Stimulated activated CD4-positive, alpha-beta T cell treated with anti-CD3 and anti-CD28 coated beads, TNF-alpha, amount 100 ng/mL, for 24 hours (primary cell): ENCODE measurements around the gene CHCHD10.

Source experiments
- DNase-seq, 3 experiments: peaks; one replicate each; pipeline ENCODE4 v3.0.0-alpha.2; 2020; ENCODE audit warnings: low read depth in 3 of 3

The CHCHD10 gene

GRCh38 chr22:23772649-23773473 lies 5.1 kb upstream of the CHCHD10 start, which contains the start of gene MMP11:
Gene MMP11 (plus strand): TSS chr22:23772849. CDS start chr22:23772871, 22 bp downstream.
- peak in 2 of 3 experiments; percentile 27 to 57 for DNase-seq

GRCh38 chr22:23772315-23772648 lies 4.5 kb upstream of the CHCHD10 start:
- no peak for DNase-seq

- DNase-seq = no peak
These were observed 1.7 kb upstream of the CHCHD10 start for GRCh38 chr22:23769321-23769965.

GRCh38 chr22:23767303-23767672 lies 484 bp downstream of the CHCHD10 start:
- no peak for DNase-seq

GRCh38 chr22:23764899-23765881 lies 2.6 kb downstream of the CHCHD10 start:
- no peak for DNase-seq

- DNase-seq = no peak
These were observed 3.8 kb downstream of the CHCHD10 start for GRCh38 chr22:23763954-23764353.

GRCh38 chr22:23763579-23763945 lies 4.2 kb downstream of the CHCHD10 start:
- peak; percentile 27 to 61 (median 34) for DNase-seq

GRCh38 chr22:23762842-23763578 lies 4.8 kb downstream of the CHCHD10 start, which contains the start of gene C22orf15:
Gene C22orf15 (plus strand): TSS chr22:23762990. CDS start chr22:23763307, 317 bp downstream.
- no peak for DNase-seq

- DNase-seq = no peak
These were observed 7.7 kb downstream of the CHCHD10 start for GRCh38 chr22:23760056-23760455.

GRCh38 chr22:23759566-23759965 lies 8.2 kb downstream of the CHCHD10 start:
- no peak for DNase-seq

GRCh38 chr22:23756891-23757290 lies 10.9 kb downstream of the CHCHD10 start:
- no peak for DNase-seq

GRCh38 chr22:23755711-23756110 lies 12.1 kb downstream of the CHCHD10 start:
- no peak for DNase-seq

- DNase-seq = no peak
These were observed 12.7 kb downstream of the CHCHD10 start for GRCh38 chr22:23754980-23755636.

- DNase-seq = no peak
These were observed 13.4 kb downstream of the CHCHD10 start, which contains the start of gene VPREB3 for GRCh38 chr22:23754220-23754919. Gene VPREB3 (minus strand): TSS chr22:23754425. CDS start chr22:23754363, 62 bp downstream.

- no peak for DNase-seq
These were observed 14.4 kb downstream of the CHCHD10 start for GRCh38 chr22:23753385-23753784.

- no peak for DNase-seq
These were observed 15.0 kb downstream of the CHCHD10 start for GRCh38 chr22:23752750-23753149.

- no peak for DNase-seq
These were observed 15.6 kb downstream of the CHCHD10 start for GRCh38 chr22:23752090-23752691.

- DNase-seq = no peak
These were observed 16.3 kb downstream of the CHCHD10 start for GRCh38 chr22:23751441-23751996.
